ENCODE results near the gene LSR.

The LSR gene

GRCh38 chr19:35249146-35249847, 495 bp downstream of the LSR start:
- DNase-seq, result no peak

- no peak for DNase-seq
Measured at GRCh38 chr19:35249848-35250711, 1.3 kb downstream of the LSR start.

DNA sequence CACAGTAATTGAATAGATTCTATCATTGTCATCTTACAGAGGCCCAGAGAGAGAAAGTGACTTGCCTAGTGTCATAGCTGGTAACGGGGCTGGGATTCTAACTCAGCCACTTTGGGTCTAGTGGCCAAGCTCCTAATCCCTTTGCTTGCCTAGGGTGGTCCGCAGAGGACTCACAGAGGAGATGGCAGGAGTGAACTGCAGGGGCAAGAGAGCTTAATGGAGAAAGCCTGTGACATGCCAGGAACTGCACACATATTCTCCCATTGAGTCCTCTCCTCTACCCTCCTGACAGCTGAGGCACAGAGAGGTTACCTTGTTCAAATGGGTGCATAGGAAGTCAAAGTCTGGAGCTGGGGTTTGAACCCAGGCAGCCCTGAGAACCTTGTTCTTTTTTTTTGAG, 2.7 kb downstream of the LSR start:
- DNase-seq, result no peak

DNA sequence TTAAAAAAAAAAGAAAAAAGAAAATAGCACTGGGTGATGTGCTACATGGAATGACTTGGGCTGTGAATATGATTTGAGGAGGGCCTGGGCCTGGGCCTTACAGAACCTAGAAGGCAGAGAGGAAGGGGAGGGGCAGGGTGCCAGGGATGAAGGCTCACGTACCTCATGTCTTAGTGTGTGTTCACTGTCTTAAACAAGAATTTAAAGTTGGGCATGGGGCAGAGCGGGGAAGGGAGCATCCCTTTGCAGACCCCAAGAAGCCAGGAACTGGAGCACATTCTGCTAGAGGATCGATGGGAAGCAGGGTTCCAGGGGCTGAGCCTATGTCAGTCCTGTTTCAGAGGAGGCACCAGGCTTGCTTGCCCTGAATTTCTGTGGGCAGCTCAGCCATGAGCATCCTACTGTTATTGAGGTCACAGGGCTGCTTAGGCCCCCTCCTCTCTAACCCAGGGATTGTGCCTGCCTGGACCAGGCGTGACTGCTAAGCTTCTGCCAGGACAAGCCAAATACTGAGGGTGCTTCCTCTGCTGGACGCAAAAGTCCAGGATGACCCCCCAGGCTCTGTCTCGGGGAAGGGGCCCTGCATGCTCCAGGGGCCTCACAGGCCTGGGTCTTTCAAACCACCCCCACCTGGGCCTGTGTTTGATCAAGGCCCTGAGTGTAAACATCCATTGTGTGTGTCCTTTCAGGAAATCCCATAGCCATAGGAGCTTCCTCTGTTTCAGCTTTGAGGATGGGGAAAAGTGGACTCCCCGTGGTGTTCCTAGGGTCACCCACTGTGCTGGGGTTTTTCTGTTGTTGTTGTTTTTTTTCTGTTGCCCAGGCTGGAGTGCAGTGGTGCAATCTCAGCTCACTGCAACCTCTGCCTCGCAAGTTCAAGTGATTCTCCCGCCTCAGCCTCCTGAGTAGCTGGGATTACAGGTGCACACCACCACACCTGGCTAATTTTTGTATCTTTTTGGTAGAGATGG, 4.8 kb downstream of the LSR start:
- DNase-seq, result no peak

GRCh38 chr19:35254341-35255297, 5.8 kb downstream of the LSR start:
- DNase-seq, result no peak

GRCh38 chr19:35256566-35256965, 7.8 kb downstream of the LSR start:
- no peak for DNase-seq

GRCh38 chr19:35257113-35257461, 8.3 kb downstream of the LSR start:
- DNase-seq, result no peak

DNA sequence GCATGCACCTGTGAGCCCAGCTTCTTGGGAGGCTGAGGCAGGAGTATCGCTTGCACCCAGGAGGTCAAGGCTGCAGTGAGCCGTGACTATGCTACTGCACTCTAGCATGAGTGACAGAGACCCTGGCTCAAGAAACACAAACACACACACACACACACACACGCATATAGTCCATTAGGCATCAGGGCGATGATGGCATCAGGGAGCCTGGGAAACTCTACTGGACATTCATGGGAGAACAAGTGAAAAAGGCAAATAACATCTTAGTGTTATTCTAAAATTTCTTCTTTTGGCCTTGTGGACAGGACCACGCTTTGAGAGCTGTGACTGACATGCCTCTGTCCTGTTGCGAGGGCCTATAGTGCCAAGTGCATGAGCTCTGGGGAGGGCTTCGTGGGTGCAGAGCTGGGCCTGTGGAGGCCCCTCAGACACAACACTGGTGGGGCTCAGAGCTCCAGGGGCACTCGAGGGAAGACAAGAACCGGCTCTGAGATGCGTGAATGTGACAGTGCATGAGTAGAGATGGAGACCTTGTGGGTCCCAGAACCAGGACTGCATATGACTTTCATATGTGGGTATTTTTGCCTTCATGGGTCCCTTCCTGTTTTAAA, 12.0 kb downstream of the LSR start:
- no peak for DNase-seq

GRCh38 chr19:35261356-35262100, 12.7 kb downstream of the LSR start:
- no peak for DNase-seq

- no peak for DNase-seq
Measured at GRCh38 chr19:35262101-35262761, 13.4 kb downstream of the LSR start.

DNA sequence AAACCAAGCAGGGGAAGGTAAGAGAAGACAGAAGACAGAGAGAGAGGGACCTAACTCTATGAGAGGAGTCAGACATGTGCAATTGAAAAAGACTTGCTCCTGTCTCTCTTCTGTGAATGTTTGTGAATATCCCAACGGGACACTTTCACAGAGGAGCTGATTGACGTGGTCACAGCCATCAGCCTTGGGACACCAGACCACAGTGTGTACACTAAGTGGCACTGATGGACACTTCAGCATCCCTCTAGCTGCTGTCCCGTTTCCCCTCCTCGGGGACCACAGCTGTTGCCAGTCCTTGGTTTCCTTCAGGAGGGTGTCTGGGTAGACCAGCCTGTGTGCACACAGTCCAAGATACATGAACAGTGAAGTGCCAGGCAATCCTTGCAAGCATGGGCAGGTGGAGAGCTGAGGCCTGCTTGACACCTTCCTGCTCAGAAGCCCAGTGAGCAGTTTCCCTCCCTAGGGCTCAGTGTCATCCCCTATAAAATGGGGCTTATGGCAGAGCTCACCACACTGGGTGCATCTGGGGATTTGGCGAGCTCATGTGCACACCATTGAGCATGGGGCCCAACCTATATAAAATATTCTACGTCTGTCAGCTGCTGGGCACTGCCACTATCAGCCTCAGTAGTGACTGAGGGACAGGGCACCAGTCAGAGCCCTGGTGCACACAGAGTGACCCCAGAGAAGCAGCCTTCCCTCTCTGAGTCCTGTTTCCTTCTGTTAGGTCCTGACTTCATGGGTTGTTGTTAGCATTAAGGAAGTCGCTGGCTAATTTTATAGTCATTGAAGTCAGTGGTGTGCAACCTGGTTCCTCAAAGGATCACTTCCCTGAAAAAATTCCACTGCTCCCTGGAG, 15.7 kb downstream of the LSR start:
- DNase-seq, result peak; percentile 56

- DNase-seq, result no peak
Measured at GRCh38 chr19:35265126-35265899, 16.5 kb downstream of the LSR start.

- DNase-seq, result no peak
Measured at GRCh38 chr19:35265900-35266519, 17.2 kb downstream of the LSR start.

GRCh38 chr19:35266520-35267352, 17.9 kb downstream of the LSR start:
- DNase-seq, result no peak

GRCh38 chr19:35267353-35267817, 18.6 kb downstream of the LSR start:
- no peak for DNase-seq

DNA sequence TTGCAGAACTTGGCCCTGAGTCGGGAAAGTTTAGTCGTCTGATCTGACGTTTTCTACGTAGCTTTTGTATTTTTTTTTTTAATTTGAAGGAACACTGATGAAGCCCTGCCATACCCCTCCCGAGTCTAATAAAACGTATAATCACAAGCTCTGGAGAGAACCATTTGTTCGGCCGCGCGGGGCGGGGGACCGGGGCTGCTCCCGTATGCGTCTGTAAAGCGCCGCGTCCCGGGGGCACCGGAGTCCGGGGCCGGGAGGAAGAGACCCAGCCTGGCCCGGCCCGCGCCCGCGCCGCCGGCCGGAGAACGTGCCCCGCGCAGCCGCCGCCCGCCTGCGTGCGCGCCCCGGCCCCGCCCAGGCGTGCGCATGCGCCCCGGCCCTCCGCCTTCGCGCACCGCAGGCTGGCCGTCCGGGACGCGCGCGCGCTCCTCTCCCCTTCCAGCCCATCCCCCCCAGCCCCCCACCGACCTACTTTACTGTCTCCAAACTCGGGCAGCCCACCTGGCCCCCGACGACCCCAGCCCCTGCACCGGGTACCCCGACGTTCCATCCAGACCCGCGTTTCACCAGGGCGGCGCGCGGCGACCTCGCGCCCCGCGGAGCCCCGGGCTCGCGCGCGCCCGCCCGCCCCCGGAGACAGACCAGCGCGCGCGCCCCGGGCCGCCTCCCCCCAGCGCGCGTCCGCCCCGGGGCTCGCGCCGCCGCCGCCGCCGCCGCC, 19.2 kb downstream of the LSR start:
- DNase-seq, result peak; percentile 49
